Forelimb muscle (tissue), 1 donor: ENCODE data around the gene ARHGDIA. TPM values are rescaled to one million over a fixed set of nuclear protein-coding genes. Genes with fewer than 3 reads are reported as not detected.
"Not testable (repeated sequence)": the region's sequence is repeated elsewhere in the genome, so short reads cannot be mapped to it uniquely, and the experiment has no call there.

Source experiments
- DNase-seq: peaks from one replicate; pipeline ENCODE4 v3.0.0-alpha.2; 2013; ENCODE audit warnings: low read depth
- polyA plus RNA-seq: library from polyadenylated mRNA; unstranded; fragments of 120-200 nt; gene quantifications from one replicate; pipeline ENCODE4 v1.2.1, GENCODE V29; 2013; ENCODE audit not compliant: insufficient read length

ARHGDIA gene
- polyA plus RNA-seq, result 160 TPM

GRCh38 chr17:81870981-81871386, at the start of gene ARHGDIA:
ARHGDIA (minus strand) TSS chr17:81871337; CDS start chr17:81869930, 1,407 bp downstream.
- no peak for DNase-seq

GRCh38 chr17:81918832-81919545, 47.9 kb upstream of the ARHGDIA start:
- DNase-seq, result no peak

- not testable (repeated sequence) for DNase-seq
These were observed 47.2 kb upstream of the ARHGDIA start for GRCh38 chr17:81918333-81918669.

- no peak for DNase-seq
These were observed 46.6 kb upstream of the ARHGDIA start, which contains the start of gene SIRT7 for GRCh38 chr17:81917565-81918332. SIRT7 (minus strand) TSS chr17:81918176; CDS start chr17:81918131, 45 bp downstream.

- no peak for DNase-seq
These were observed 45.3 kb upstream of the ARHGDIA start for GRCh38 chr17:81916234-81917001.

- no peak for DNase-seq
These were observed 44.2 kb upstream of the ARHGDIA start for GRCh38 chr17:81915331-81915730.

GRCh38 chr17:81914103-81914850, 43.1 kb upstream of the ARHGDIA start:
- DNase-seq, result no peak

GRCh38 chr17:81913394-81914102, 42.4 kb upstream of the ARHGDIA start:
- no peak for DNase-seq

- DNase-seq, result no peak
These were observed 41.5 kb upstream of the ARHGDIA start for GRCh38 chr17:81912441-81913309.

GRCh38 chr17:81911969-81912368, 40.8 kb upstream of the ARHGDIA start:
- DNase-seq, result no peak

GRCh38 chr17:81911277-81911961, 40.3 kb upstream of the ARHGDIA start, which contains the start of gene PCYT2:
PCYT2 (minus strand) TSS chr17:81911399; CDS start chr17:81911355, 44 bp downstream.
- DNase-seq, result peak; percentile 50

GRCh38 chr17:81910840-81911276, 39.7 kb upstream of the ARHGDIA start:
- no peak for DNase-seq

GRCh38 chr17:81909966-81910839, 39.1 kb upstream of the ARHGDIA start:
- DNase-seq, result no peak

GRCh38 chr17:81909231-81909630, 38.1 kb upstream of the ARHGDIA start:
- DNase-seq, result no peak

GRCh38 chr17:81908793-81909192, 37.7 kb upstream of the ARHGDIA start:
- no peak for DNase-seq

- no peak for DNase-seq
These were observed 36.3 kb upstream of the ARHGDIA start for GRCh38 chr17:81907219-81908145.
